Right lobe of liver (tissue), 4 donors: ENCODE measurements around the gene CDKN2A.

Source experiments
- POLR2A ChIP-seq: fragments of 450-650 bp; IDR thresholded peaks from one replicate; pipeline ENCODE4 v1.6.1; 2017; ENCODE audit warnings: antibody characterized with exemption, mild to moderate bottlenecking
- TF ChIP-seq, protein P1 (sequence below), 4 donors: fragments of 200-600 bp in 3 of 4; fragments of 450-650 bp in 1 of 4; IDR thresholded peaks; one replicate each; pipeline versions ENCODE4 v1.5.1 to v1.8.0; 2016 to 2022; ENCODE audit warnings: antibody characterized with exemption in 4 of 4, mild to moderate bottlenecking in 2 of 4
- donor health status: DM: no; HTN: no; CAD: no.
- donor health status: DM: no; HTN: no; CAD: no.
- donor health status: DM: no; HTN: yes; CAD: no.

DNA sequence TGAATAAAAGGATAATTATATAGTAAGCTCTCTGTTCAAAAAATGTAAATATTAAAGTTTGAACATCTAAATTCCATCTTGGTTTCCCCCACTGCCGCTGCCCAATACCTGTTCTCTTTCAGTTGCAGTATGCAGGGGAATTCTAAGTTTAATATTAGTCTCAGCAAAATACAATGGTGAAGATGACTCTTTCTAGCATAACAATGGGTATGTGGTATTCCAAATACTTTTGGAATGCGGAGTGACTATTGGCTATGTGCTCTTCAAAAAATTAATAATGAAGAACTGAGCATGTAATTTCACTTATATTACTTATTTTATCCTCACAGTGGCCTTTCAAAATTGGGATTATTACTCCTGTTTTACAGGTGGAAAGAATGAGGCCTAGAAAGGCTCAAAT is 3.8 kb upstream of the CDKN2A start:
- TF ChIP-seq, protein P1, sequence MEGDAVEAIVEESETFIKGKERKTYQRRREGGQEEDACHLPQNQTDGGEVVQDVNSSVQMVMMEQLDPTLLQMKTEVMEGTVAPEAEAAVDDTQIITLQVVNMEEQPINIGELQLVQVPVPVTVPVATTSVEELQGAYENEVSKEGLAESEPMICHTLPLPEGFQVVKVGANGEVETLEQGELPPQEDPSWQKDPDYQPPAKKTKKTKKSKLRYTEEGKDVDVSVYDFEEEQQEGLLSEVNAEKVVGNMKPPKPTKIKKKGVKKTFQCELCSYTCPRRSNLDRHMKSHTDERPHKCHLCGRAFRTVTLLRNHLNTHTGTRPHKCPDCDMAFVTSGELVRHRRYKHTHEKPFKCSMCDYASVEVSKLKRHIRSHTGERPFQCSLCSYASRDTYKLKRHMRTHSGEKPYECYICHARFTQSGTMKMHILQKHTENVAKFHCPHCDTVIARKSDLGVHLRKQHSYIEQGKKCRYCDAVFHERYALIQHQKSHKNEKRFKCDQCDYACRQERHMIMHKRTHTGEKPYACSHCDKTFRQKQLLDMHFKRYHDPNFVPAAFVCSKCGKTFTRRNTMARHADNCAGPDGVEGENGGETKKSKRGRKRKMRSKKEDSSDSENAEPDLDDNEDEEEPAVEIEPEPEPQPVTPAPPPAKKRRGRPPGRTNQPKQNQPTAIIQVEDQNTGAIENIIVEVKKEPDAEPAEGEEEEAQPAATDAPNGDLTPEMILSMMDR (IDR thresholded peaks at IDR 0.05), result no peak
- no peak for TF ChIP-seq POLR2A
